ENCODE data around the gene VPS4A. TPM values are rescaled to one million over a fixed set of nuclear protein-coding genes. Genes with fewer than 3 reads are reported as not detected.

VPS4A gene
- total and polyA plus RNA-seq, 10 of the 15 experiments (the other 5 are each of a cell fraction or from before 2014, with no cell fraction given) = 5.2 to 36.3 (median 21.4) TPM

DNA sequence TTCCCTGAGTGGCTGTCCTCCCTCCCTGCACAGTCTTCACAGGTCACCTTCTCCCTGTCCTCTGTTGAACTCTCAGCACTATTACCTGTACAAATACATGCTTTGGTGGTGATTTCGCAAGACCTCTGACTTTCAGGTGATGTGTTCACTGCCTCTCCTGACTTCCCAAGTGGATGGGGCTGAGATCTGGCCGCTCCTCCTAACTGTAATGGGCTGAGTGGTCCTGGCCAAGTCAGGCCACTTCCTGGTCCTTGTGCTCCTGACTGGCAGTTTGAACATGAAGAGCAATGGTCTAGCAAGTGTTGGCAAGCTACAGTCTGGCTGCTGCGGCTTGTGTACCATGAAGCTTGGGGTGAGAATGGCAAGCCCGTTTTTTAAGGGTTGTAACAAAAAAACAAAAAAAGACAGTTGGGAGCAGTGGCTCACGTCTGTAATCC lies 52.1 kb downstream of the VPS4A start (continued):
- TF ChIP-seq, protein P1, sequence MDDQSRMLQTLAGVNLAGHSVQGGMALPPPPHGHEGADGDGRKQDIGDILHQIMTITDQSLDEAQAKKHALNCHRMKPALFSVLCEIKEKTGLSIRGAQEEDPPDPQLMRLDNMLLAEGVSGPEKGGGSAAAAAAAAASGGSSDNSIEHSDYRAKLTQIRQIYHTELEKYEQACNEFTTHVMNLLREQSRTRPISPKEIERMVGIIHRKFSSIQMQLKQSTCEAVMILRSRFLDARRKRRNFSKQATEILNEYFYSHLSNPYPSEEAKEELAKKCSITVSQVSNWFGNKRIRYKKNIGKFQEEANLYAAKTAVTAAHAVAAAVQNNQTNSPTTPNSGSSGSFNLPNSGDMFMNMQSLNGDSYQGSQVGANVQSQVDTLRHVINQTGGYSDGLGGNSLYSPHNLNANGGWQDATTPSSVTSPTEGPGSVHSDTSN (IDR thresholded peaks at IDR 0.05; ENCODE audit: insufficient replicate concordance, low read depth, low read length) = no peak
- TF ChIP-seq, protein P2, sequence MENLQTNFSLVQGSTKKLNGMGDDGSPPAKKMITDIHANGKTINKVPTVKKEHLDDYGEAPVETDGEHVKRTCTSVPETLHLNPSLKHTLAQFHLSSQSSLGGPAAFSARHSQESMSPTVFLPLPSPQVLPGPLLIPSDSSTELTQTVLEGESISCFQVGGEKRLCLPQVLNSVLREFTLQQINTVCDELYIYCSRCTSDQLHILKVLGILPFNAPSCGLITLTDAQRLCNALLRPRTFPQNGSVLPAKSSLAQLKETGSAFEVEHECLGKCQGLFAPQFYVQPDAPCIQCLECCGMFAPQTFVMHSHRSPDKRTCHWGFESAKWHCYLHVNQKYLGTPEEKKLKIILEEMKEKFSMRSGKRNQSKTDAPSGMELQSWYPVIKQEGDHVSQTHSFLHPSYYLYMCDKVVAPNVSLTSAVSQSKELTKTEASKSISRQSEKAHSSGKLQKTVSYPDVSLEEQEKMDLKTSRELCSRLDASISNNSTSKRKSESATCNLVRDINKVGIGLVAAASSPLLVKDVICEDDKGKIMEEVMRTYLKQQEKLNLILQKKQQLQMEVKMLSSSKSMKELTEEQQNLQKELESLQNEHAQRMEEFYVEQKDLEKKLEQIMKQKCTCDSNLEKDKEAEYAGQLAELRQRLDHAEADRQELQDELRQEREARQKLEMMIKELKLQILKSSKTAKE (IDR thresholded peaks at IDR 0.05; ENCODE audit: low read depth, poor library complexity, severe bottlenecking) = no peak
- TF ChIP-seq EGR1 (IDR thresholded peaks at IDR 0.05; ENCODE audit: borderline replicate concordance in 1 of 2, low read depth in 2 of 2, low read length in 2 of 2) = no peak

DNA sequence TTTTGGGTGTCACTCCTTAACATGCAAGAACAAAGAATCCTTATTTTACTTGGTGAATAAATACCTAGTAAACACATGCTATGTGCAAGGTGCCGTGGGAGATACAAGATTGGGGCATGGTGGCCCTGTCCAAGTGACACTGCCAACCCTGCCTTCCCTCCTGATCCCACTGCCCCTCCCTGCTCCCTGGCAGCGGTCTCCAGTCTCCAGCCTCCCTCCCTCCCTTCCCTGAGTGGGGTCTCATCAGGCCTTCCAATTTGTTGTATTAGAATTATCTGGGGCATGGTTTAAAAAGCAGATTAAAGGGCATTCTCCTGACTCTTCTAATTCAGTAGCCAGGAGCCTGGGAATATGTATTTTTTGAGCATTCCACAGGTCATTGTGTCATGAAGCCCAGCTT lies 52.9 kb downstream of the VPS4A start:
- no peak for ATAC-seq
- Histone ChIP-seq H3K4me1 (ENCODE audit: control insufficient read depth, insufficient read depth, low read length) (no peaks in the 10 kb centered on the region), H2AFZ (ENCODE audit: control insufficient read depth, low read depth, low read length) (no peak overlapping the region), H3K4me3 (no peak overlapping the region), H3K4me2 (ENCODE audit: control insufficient read depth, insufficient read depth) (no peak overlapping the region), H3K27me3 (replicated peaks in 1 of 2; ENCODE audit: control insufficient read depth in 2 of 2, insufficient read depth in 2 of 2, low read length in 1 of 2) (no peaks in the 10 kb centered on the region), H3K9ac (ENCODE audit: control insufficient read depth, insufficient read depth, low read length) (no peak overlapping the region), H4K20me1 (ENCODE audit: control insufficient read depth, insufficient read depth) (no peaks in the 10 kb centered on the region), H3K9me3 (replicated peaks; ENCODE audit: control insufficient read depth, insufficient read depth, low read length) (no peaks in the 10 kb centered on the region), H3K36me3 (ENCODE audit: control insufficient read depth in 2 of 2, insufficient read depth in 2 of 2, low read length in 1 of 2) (peaks cover 14 to 34% of the 10 kb centered on the region in 2 experiments), H3K27ac (ENCODE audit: control insufficient read depth, insufficient read depth) (no peak overlapping the region), H3K79me2 (ENCODE audit: control insufficient read depth, insufficient read depth, low read length) (no peaks in the 10 kb centered on the region)
- 100% methylated on average over 2 of the region's 2 CpGs for WGBS (ENCODE audit: insufficient coverage, insufficient replicate concordance, low lambda C conversion rate, missing lambda C conversion rate)
- no TSS peak for BruUV-seq (replicated peaks)
- no peak for DNase-seq (ENCODE audit: low read depth, low spot score)
- FAIRE-seq = no peak
- intact Hi-C loops (cut with micrococcal nuclease; ENCODE audit: unreplicated experiment) (no loop called here), in situ Hi-C loops (cut with MboI) (no loop called here)
- CTCF ChIA-PET = no interaction called here
- POLR2A ChIA-PET = no interaction called here
- RAD21 ChIA-PET (ENCODE audit: unreplicated experiment) = no interaction called here
- SMC1A ChIA-PET (ENCODE audit: uncharacterized antibody, unreplicated experiment) = no interaction called here
- TF ChIP-seq, protein P3, sequence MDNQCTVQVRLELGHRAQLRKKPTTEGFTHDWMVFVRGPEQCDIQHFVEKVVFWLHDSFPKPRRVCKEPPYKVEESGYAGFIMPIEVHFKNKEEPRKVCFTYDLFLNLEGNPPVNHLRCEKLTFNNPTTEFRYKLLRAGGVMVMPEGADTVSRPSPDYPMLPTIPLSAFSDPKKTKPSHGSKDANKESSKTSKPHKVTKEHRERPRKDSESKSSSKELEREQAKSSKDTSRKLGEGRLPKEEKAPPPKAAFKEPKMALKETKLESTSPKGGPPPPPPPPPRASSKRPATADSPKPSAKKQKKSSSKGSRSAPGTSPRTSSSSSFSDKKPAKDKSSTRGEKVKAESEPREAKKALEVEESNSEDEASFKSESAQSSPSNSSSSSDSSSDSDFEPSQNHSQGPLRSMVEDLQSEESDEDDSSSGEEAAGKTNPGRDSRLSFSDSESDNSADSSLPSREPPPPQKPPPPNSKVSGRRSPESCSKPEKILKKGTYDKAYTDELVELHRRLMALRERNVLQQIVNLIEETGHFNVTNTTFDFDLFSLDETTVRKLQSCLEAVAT (IDR thresholded peaks at IDR 0.05) = no peak
- no peak for TF ChIP-seq RCOR1 (conservative IDR thresholded peaks at IDR 0.05; ENCODE audit: low read depth, low read length)
- no peak for TF ChIP-seq ZNF217 (IDR thresholded peaks at IDR 0.05)
- TF ChIP-seq, protein P4, sequence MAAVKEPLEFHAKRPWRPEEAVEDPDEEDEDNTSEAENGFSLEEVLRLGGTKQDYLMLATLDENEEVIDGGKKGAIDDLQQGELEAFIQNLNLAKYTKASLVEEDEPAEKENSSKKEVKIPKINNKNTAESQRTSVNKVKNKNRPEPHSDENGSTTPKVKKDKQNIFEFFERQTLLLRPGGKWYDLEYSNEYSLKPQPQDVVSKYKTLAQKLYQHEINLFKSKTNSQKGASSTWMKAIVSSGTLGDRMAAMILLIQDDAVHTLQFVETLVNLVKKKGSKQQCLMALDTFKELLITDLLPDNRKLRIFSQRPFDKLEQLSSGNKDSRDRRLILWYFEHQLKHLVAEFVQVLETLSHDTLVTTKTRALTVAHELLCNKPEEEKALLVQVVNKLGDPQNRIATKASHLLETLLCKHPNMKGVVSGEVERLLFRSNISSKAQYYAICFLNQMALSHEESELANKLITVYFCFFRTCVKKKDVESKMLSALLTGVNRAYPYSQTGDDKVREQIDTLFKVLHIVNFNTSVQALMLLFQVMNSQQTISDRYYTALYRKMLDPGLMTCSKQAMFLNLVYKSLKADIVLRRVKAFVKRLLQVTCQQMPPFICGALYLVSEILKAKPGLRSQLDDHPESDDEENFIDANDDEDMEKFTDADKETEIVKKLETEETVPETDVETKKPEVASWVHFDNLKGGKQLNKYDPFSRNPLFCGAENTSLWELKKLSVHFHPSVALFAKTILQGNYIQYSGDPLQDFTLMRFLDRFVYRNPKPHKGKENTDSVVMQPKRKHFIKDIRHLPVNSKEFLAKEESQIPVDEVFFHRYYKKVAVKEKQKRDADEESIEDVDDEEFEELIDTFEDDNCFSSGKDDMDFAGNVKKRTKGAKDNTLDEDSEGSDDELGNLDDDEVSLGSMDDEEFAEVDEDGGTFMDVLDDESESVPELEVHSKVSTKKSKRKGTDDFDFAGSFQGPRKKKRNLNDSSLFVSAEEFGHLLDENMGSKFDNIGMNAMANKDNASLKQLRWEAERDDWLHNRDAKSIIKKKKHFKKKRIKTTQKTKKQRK (IDR thresholded peaks at IDR 0.05; ENCODE audit: low read depth, low read length) = no peak
- TF ChIP-seq IKZF1 (conservative IDR thresholded peaks at IDR 0.05) = no peak
- no peak for TF ChIP-seq HDGF (IDR thresholded peaks at IDR 0.05)
- TF ChIP-seq PAX5 (IDR thresholded peaks at IDR 0.05; ENCODE audit: borderline replicate concordance, low read depth, low read length) = no peak
- no peak for TF ChIP-seq MYB (IDR thresholded peaks at IDR 0.05; ENCODE audit: borderline replicate concordance, low read depth, low read length)
- no peak for TF ChIP-seq ZNF274 (IDR thresholded peaks at IDR 0.05; ENCODE audit: insufficient read depth, insufficient read length)
- TF ChIP-seq GABPA (IDR thresholded peaks at IDR 0.05; ENCODE audit: low read depth) = no peak
- no peak for TF ChIP-seq IKZF2 (IDR thresholded peaks at IDR 0.05)
- TF ChIP-seq MEF2A (IDR thresholded peaks at IDR 0.05; ENCODE audit: insufficient read depth, low read depth, low read length) = no peak

All from GM12878 (cell line).